H9 (cell line): Measurements from ENCODE around the gene ABCD4. TPM values are rescaled to one million over a fixed set of nuclear protein-coding genes. Genes with fewer than 3 reads are reported as not detected.

Experiments used
- DNase-seq: peaks from one replicate; pipeline ENCODE4 v3.0.0-alpha.2; 2017
- H2AFZ ChIP-seq: one replicate; pipeline ENCODE4 v1.6.1; 2013; ENCODE audit warnings: mild to moderate bottlenecking, low read length, control low read depth, moderate library complexity
- H2AK5ac ChIP-seq: 2 replicates; pipeline ENCODE4 v1.6.1; 2013; ENCODE audit warnings: low read length, control low read depth, mixed read lengths; ENCODE audit not compliant: insufficient read length
- H2BK120ac ChIP-seq: one replicate; pipeline ENCODE4 v1.6.1; 2013; ENCODE audit warnings: low read depth, mild to moderate bottlenecking, low read length, control low read depth, inconsistent platforms; ENCODE audit not compliant: poor library complexity, severe bottlenecking
- H2BK12ac ChIP-seq: 2 replicates; pipeline ENCODE4 v1.6.1; 2013; ENCODE audit warnings: low read length, control low read depth, mixed read lengths, low read depth; ENCODE audit not compliant: insufficient read length
- H2BK15ac ChIP-seq: 2 replicates; pipeline ENCODE4 v1.6.1; 2013; ENCODE audit warnings: low read depth, low read length, control low read depth
- H2BK20ac ChIP-seq: one replicate; pipeline ENCODE4 v1.6.1; 2013; ENCODE audit warnings: low read depth, mild to moderate bottlenecking, low read length, control low read depth, inconsistent platforms; ENCODE audit not compliant: poor library complexity, severe bottlenecking
- H2BK5ac ChIP-seq: 2 replicates; pipeline ENCODE4 v1.6.1; 2013; ENCODE audit warnings: low read length, control low read depth, mixed read lengths; ENCODE audit not compliant: insufficient read length
- H3K14ac ChIP-seq: 2 replicates; pipeline ENCODE4 v1.6.1; 2013; ENCODE audit warnings: low read length, control low read depth; ENCODE audit not compliant: insufficient read depth
- H3K18ac ChIP-seq: 2 replicates; pipeline ENCODE4 v1.6.1; 2013; ENCODE audit warnings: low read depth, mild to moderate bottlenecking, mixed read lengths, low read length, control low read depth; ENCODE audit not compliant: insufficient read length
- H3K23ac ChIP-seq: 2 replicates; pipeline ENCODE4 v1.6.1; 2013; ENCODE audit warnings: low read length, control low read depth, mixed read lengths, low read depth; ENCODE audit not compliant: insufficient read length
- H3K23me2 ChIP-seq: 2 replicates; pipeline ENCODE4 v1.6.1; 2013; ENCODE audit warnings: low read depth, mild to moderate bottlenecking, mixed read lengths, low read length, control low read depth; ENCODE audit not compliant: insufficient read length, poor library complexity, severe bottlenecking
- H3K27ac ChIP-seq: 2 replicates; pipeline ENCODE4 v1.5.1; 2013; ENCODE audit warnings: low read length, control low read depth, mixed read lengths, low read depth; ENCODE audit not compliant: insufficient read length
- H3K27me3 ChIP-seq: 2 replicates; pipeline ENCODE4 v1.6.1; 2013; ENCODE audit warnings: low read length, control low read depth, inconsistent platforms; ENCODE audit not compliant: insufficient read depth
- H3K4ac ChIP-seq: 2 replicates; pipeline ENCODE4 v1.6.1; 2013; ENCODE audit warnings: low read depth, mild to moderate bottlenecking, control low read depth, inconsistent platforms, low read length, moderate library complexity
- H3K4me1 ChIP-seq: 2 replicates; pipeline ENCODE4 v1.6.1; 2013; ENCODE audit warnings: low read length, control low read depth, inconsistent platforms; ENCODE audit not compliant: insufficient read depth
- H3K4me2 ChIP-seq: 2 replicates; pipeline ENCODE4 v1.6.1; 2013; ENCODE audit warnings: low read length, control low read depth, mixed read lengths; ENCODE audit not compliant: insufficient read length, insufficient read depth
- H3K56ac ChIP-seq: 2 replicates; pipeline ENCODE4 v1.6.1; 2013; ENCODE audit warnings: low read depth, mild to moderate bottlenecking, mixed read lengths, low read length, control low read depth; ENCODE audit not compliant: insufficient read length
- H3K79me1 ChIP-seq: 2 replicates; pipeline ENCODE4 v1.6.1; 2013; ENCODE audit warnings: low read depth, mild to moderate bottlenecking, moderate library complexity, low read length, control low read depth, inconsistent platforms; ENCODE audit not compliant: insufficient read depth, poor library complexity, severe bottlenecking
- H3K79me2 ChIP-seq: 2 replicates; pipeline ENCODE4 v1.6.1; 2013; ENCODE audit warnings: low read length, control low read depth, inconsistent platforms; ENCODE audit not compliant: insufficient read depth
- H3K9ac ChIP-seq: 2 replicates; pipeline ENCODE4 v1.6.1; 2013; ENCODE audit warnings: low read length, control low read depth, mixed read lengths; ENCODE audit not compliant: insufficient read length; ENCODE audit errors: extremely low read depth
- H3K9me3 ChIP-seq: one replicate; pipeline ENCODE4 v1.6.1; 2013; ENCODE audit warnings: low read depth, low read length, inconsistent platforms; ENCODE audit not compliant: control insufficient read depth
- H3T11ph ChIP-seq: one replicate; pipeline ENCODE4 v1.6.1; 2013; ENCODE audit warnings: mild to moderate bottlenecking, low read length, control low read depth, inconsistent platforms
- H4K20me1 ChIP-seq: one replicate; pipeline ENCODE4 v1.6.1; 2013; ENCODE audit not compliant: control insufficient read depth, insufficient read length, insufficient read depth
- H4K5ac ChIP-seq: 2 replicates; pipeline ENCODE4 v1.6.1; 2013; ENCODE audit warnings: low read depth, mild to moderate bottlenecking, mixed read lengths, low read length, control low read depth; ENCODE audit not compliant: insufficient read length
- H4K8ac ChIP-seq: replicated peaks from 2 replicates; pipeline ENCODE4 v1.6.1; 2013; ENCODE audit warnings: low read length, control low read depth, mixed read lengths, low read depth; ENCODE audit not compliant: insufficient read length
- H4K91ac ChIP-seq: 2 replicates; pipeline ENCODE4 v1.6.1; 2013; ENCODE audit warnings: low read depth, mild to moderate bottlenecking, moderate library complexity, mixed read lengths, low read length, control low read depth; ENCODE audit not compliant: insufficient read length
- H3K27ac Mint-ChIP-seq, 3 experiments: 2 replicates in 2 of 3; 3 replicates in 1 of 3; pipeline ENCODE4 v1.8.0; 2020 to 2021; ENCODE audit warnings: mixed read lengths in 3 of 3, mild to moderate bottlenecking in 1 of 3, moderate library complexity in 1 of 3
- H3K27me3 Mint-ChIP-seq: 2 replicates; pipeline ENCODE4 v1.8.0; 2021; ENCODE audit warnings: low read depth, mild to moderate bottlenecking, moderate library complexity, mixed read lengths
- H3K36me3 Mint-ChIP-seq, 3 experiments: 2 replicates in 2 of 3; 3 replicates in 1 of 3; pipeline ENCODE4 v1.8.0; 2020 to 2021; ENCODE audit warnings: low read depth in 3 of 3, mixed read lengths in 3 of 3; ENCODE audit not compliant: insufficient read depth in 1 of 3
- H3K4me1 Mint-ChIP-seq, 2 experiments: 2 replicates each; pipeline ENCODE4 v1.8.0; 2020; ENCODE audit warnings: mixed read lengths in 2 of 2
- H3K4me3 Mint-ChIP-seq, 2 experiments: 2 replicates in 1 of 2; 3 replicates in 1 of 2; pipeline ENCODE4 v1.8.0; 2020 to 2021; ENCODE audit warnings: mild to moderate bottlenecking in 2 of 2, mixed read lengths in 2 of 2, moderate library complexity in 1 of 2
- H3K9me3 Mint-ChIP-seq, 2 experiments: 2 replicates in 1 of 2; 3 replicates in 1 of 2; pipeline ENCODE4 v1.8.0; 2020; ENCODE audit warnings: mild to moderate bottlenecking in 2 of 2, mixed read lengths in 2 of 2, moderate library complexity in 1 of 2
- WGBS: extraction: QIAGEN DNeasy Blood & Tissue Kit; methylation state at CpG from one replicate; pipeline ENCODE4 v1.1.7; 2013; ENCODE audit warnings: missing lambda C conversion rate, low lambda C conversion rate, mixed read lengths; ENCODE audit not compliant: insufficient read length; ENCODE audit errors: extremely low coverage; 5-methylcytosine and 5-hydroxymethylcytosine counted together
- total RNA-seq: library from RNA; stranded (reverse); gene quantifications from 2 replicates; pipeline ENCODE4 v1.2.1, GENCODE V29; 2021
- TF ChIP-seq, protein P1 (sequence below): fragments of 200-600 bp; sonication (generic); conservative IDR thresholded peaks from 3 replicates; pipeline ENCODE4 v1.8.0; 2021; ENCODE audit warnings: antibody characterized with exemption, mild to moderate bottlenecking

ABCD4 gene
- total RNA-seq, 1 experiment from 2014 or later = 80.9 TPM

DNA sequence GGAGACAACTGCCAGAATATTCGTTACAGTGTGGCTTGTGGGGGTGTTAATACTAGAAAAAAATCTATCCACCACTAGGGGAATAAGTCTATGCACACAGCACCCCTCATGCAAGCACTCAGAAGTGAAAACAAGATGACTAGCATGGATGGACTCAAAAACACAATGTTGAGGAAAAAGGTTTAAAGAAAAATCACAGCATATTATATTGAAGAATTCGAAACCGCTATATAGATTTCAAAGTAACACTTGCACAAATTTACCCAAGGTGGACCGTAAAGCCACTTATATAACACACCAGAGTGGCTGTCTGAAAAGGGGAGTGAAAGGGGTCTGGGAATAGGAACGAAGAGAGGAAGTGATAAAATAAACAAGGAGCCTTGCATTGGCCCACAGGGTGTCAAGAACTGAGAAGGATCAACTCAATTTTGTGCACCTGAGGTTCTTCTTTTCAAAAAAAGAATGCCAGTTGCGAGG lies 544 bp downstream of the ABCD4 start:
- Mint-ChIP-seq H3K27me3 (no peaks in the 10 kb centered on the region; the same call in 1 of the 2 replicates), H3K36me3 (peaks cover 18 to 34% (median 33%) of the 10 kb centered on the region in 3 experiments), H3K4me1 (peaks cover 16 to 17% of the 10 kb centered on the region in 2 experiments), H3K4me3 (peak overlapping the region; percentile 89 to 95), H3K27ac (peak overlapping the region; percentile 93 to 97 (median 95)), H3K9me3 (no peaks in the 10 kb centered on the region; a peak in 1 of 5 replicates)
- H3K14ac ChIP-seq = no peak overlapping the region
- H3K56ac ChIP-seq = no peak overlapping the region
- H4K8ac ChIP-seq = no peak overlapping the region
- no peak overlapping the region for H3K4ac ChIP-seq
- H4K20me1 ChIP-seq = no peaks in the 10 kb centered on the region
- TF ChIP-seq, protein P1, sequence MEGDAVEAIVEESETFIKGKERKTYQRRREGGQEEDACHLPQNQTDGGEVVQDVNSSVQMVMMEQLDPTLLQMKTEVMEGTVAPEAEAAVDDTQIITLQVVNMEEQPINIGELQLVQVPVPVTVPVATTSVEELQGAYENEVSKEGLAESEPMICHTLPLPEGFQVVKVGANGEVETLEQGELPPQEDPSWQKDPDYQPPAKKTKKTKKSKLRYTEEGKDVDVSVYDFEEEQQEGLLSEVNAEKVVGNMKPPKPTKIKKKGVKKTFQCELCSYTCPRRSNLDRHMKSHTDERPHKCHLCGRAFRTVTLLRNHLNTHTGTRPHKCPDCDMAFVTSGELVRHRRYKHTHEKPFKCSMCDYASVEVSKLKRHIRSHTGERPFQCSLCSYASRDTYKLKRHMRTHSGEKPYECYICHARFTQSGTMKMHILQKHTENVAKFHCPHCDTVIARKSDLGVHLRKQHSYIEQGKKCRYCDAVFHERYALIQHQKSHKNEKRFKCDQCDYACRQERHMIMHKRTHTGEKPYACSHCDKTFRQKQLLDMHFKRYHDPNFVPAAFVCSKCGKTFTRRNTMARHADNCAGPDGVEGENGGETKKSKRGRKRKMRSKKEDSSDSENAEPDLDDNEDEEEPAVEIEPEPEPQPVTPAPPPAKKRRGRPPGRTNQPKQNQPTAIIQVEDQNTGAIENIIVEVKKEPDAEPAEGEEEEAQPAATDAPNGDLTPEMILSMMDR = peak; percentile 60; the same call in 2 of the 3 replicates
- no peak overlapping the region for H2AK5ac ChIP-seq
- peaks cover 13% of the 10 kb centered on the region; the same call in 1 of the 2 replicates for H3K79me2 ChIP-seq
- no peak overlapping the region for H2BK120ac ChIP-seq
- no peak overlapping the region for H3K18ac ChIP-seq
- H3K27ac ChIP-seq = no peak overlapping the region
- no peak overlapping the region for H3T11ph ChIP-seq
- no peaks in the 10 kb centered on the region for H3K4me1 ChIP-seq
- H3K23me2 ChIP-seq = peaks cover 6% of the 10 kb centered on the region
- DNase-seq = no peak
- H3K23ac ChIP-seq = no peak overlapping the region
- H2BK15ac ChIP-seq = no peak overlapping the region
- H3K27me3 ChIP-seq = no peaks in the 10 kb centered on the region; the same call in 1 of the 2 replicates
- H3K9me3 ChIP-seq = no peaks in the 10 kb centered on the region
- WGBS = no CpG with 5 or more reads among the region's 6 CpGs
- H2BK12ac ChIP-seq = no peak overlapping the region
- no peak overlapping the region for H4K91ac ChIP-seq
- H2BK20ac ChIP-seq = no peak overlapping the region
- no peak overlapping the region for H2AFZ ChIP-seq
- peak overlapping the region; percentile 86 for H3K9ac ChIP-seq
- H3K79me1 ChIP-seq = no peaks in the 10 kb centered on the region
- H3K4me2 ChIP-seq = peak overlapping the region; percentile 80
- H2BK5ac ChIP-seq = no peak overlapping the region
- no peak overlapping the region for H4K5ac ChIP-seq
